K562 (cell line): Measurements from ENCODE around the gene SLC16A9. TPM values are rescaled to one million over a fixed set of nuclear protein-coding genes. Genes with fewer than 3 reads are reported as not detected.

Experiments
- ATAC-seq: fragments of 200-7000 bp; cut with Tn5 transposase; 3 replicates; pipeline ENCODE4 v1.9.1; 2020; ENCODE audit warnings: moderate library complexity
- BruUV-seq: library from RNA; stranded (reverse); fragments of 400-500 nt; replicated peaks from 2 replicates; lab custom pipeline; 2021; lab: Mats Ljungman, UMichigan
- CTCF ChIA-PET: fragments of 300-600 bp; formaldehyde crosslinking; extraction: SDS; loops from one replicate; lab custom pipeline; 2021; ENCODE audit warnings: low intra/inter-chr PET ratio; lab: Yijun Ruan, JAX
- POLR2A ChIA-PET: fragments of 300-600, 350-650 bp; sonication (Branson Sonifier 250); formaldehyde crosslinking; extraction: SDS; loops from one replicate; lab custom pipeline; 2021; ENCODE audit warnings: antibody characterized with exemption, inconsistent platforms; lab: Yijun Ruan, JAX
- DNase-seq, 4 experiments: peaks; one replicate each; pipeline versions ENCODE4 v3.0.0 to v3.0.0-alpha.2; 2011 to 2018; ENCODE audit warnings: low spot score in 3 of 4, mixed read lengths in 3 of 4; ENCODE audit errors: extremely low read depth in 1 of 4
- FAIRE-seq: peaks from 2 replicates; lab custom pipeline; 2011; peaks lifted over from hg19 to GRCh38; lab: Jason Lieb, UNC
- H2AFZ ChIP-seq: 2 replicates; pipeline ENCODE4 v1.6.0; 2011; ENCODE audit warnings: low read depth, low read length, control low read depth, inconsistent platforms
- H3K27ac ChIP-seq: fragments of 200-600 bp; 3 replicates; pipeline ENCODE4 v1.8.0; 2011; ENCODE audit warnings: low read depth, mild to moderate bottlenecking, control low read depth, inconsistent platforms, low read length, moderate library complexity, mixed read lengths; ENCODE audit errors: extremely low read depth
- H3K27me3 ChIP-seq, 2 experiments: fragments of 300-600 bp in 1 of 2; 2 replicates in 1 of 2; 3 replicates in 1 of 2; pipeline versions ENCODE4 v1.6.0 to v1.8.0; 2011; ENCODE audit warnings: inconsistent platforms in 2 of 2, low read length in 2 of 2, mild to moderate bottlenecking in 1 of 2, mixed read lengths in 1 of 2, moderate library complexity in 1 of 2; ENCODE audit not compliant: control insufficient read depth in 2 of 2, insufficient read depth in 2 of 2
- H3K36me3 ChIP-seq: fragments of 300-600 bp; 3 replicates; pipeline ENCODE4 v1.8.0; 2011; ENCODE audit warnings: mild to moderate bottlenecking, low read length, inconsistent platforms; ENCODE audit not compliant: control insufficient read depth, insufficient read depth
- H3K4me1 ChIP-seq, 2 experiments: fragments of 200-600 bp in 1 of 2; replicated peaks in 1 of 2; 2 replicates in 1 of 2; 3 replicates in 1 of 2; pipeline versions ENCODE4 v1.5.1 to v1.8.0; 2011; ENCODE audit warnings: inconsistent platforms in 2 of 2, low read length in 2 of 2, mild to moderate bottlenecking in 1 of 2, mixed read lengths in 1 of 2, moderate library complexity in 1 of 2; ENCODE audit not compliant: control insufficient read depth in 2 of 2, insufficient read depth in 2 of 2
- H3K4me2 ChIP-seq: 2 replicates; pipeline ENCODE4 v1.6.1; 2011; ENCODE audit warnings: low read length, control low read depth, inconsistent platforms, mixed read lengths; ENCODE audit not compliant: insufficient read depth
- H3K4me3 ChIP-seq: fragments of 200-600 bp; sonication (generic), shearing (Covaris generic); 2 replicates; pipeline ENCODE4 v1.5.1; 2016; ENCODE audit warnings: control low read depth, inconsistent platforms
- H3K79me2 ChIP-seq: fragments of 200-600 bp; 3 replicates; pipeline ENCODE4 v1.8.0; 2011; ENCODE audit warnings: low read length, inconsistent platforms; ENCODE audit not compliant: control insufficient read depth, insufficient read depth
- H3K9ac ChIP-seq, 2 experiments: 2 replicates each; pipeline versions ENCODE4 v1.6.0 to v1.6.1; 2011; ENCODE audit warnings: low read depth in 2 of 2, low read length in 2 of 2, control low read depth in 1 of 2, inconsistent platforms in 1 of 2, mild to moderate bottlenecking in 1 of 2, mixed read lengths in 1 of 2; ENCODE audit not compliant: insufficient read depth in 1 of 2
- H3K9me1 ChIP-seq: one replicate; pipeline ENCODE4 v1.6.0; 2011; ENCODE audit warnings: inconsistent platforms, mild to moderate bottlenecking, low read length, moderate library complexity; ENCODE audit not compliant: control insufficient read depth, insufficient read depth
- H3K9me3 ChIP-seq: replicated peaks from 2 replicates; pipeline ENCODE4 v1.5.1; 2011; ENCODE audit warnings: low read depth, low read length, inconsistent platforms; ENCODE audit not compliant: control insufficient read depth, insufficient read depth
- H4K20me1 ChIP-seq: replicated peaks from 2 replicates; pipeline ENCODE4 v1.6.1; 2011; ENCODE audit warnings: low read length, inconsistent platforms, mixed read lengths; ENCODE audit not compliant: control insufficient read depth, insufficient read depth
- GTF2A2 ChIP-seq: IDR thresholded peaks from 2 replicates; pipeline ENCODE4 v1.6.1; 2016; ENCODE audit warnings: mild to moderate bottlenecking, missing genetic modification characterization, missing compliant biosample characterization
- RFX1 ChIP-seq: fragments of 450-650 bp; IDR thresholded peaks from 2 replicates; pipeline ENCODE4 v1.6.1; 2016; ENCODE audit warnings: mild to moderate bottlenecking, moderate library complexity
- SIN3A ChIP-seq, 2 experiments: fragments of 150-350 bp in 1 of 2; IDR thresholded peaks; 2 replicates each; pipeline ENCODE4 v1.6.1; 2011 to 2016; ENCODE audit warnings: borderline replicate concordance in 2 of 2, low read depth in 2 of 2, low read length in 2 of 2, mild to moderate bottlenecking in 2 of 2, moderate library complexity in 2 of 2; ENCODE audit not compliant: control insufficient read depth in 1 of 2
- YY1 ChIP-seq, 3 experiments: IDR thresholded peaks; 2 replicates each; pipeline ENCODE4 v1.6.1; 2011; ENCODE audit warnings: low read length in 2 of 3, mild to moderate bottlenecking in 2 of 3, moderate library complexity in 2 of 3, borderline replicate concordance in 1 of 3, control low read depth in 1 of 3, low read depth in 1 of 3; ENCODE audit not compliant: insufficient read depth in 3 of 3, insufficient replicate concordance in 2 of 3, control insufficient read depth in 1 of 3, insufficient read length in 1 of 3; ENCODE audit errors: extremely low read depth in 1 of 3
- WGBS: fragments of 100-300 bp; shearing (Covaris generic); methylation state at CpG from one replicate; pipeline ENCODE4 v1.1.6; 2016; ENCODE audit warnings: low coverage, mixed read lengths; ENCODE audit not compliant: insufficient coverage; ENCODE audit errors: missing lambda C conversion rate; 5-methylcytosine and 5-hydroxymethylcytosine counted together
- in situ Hi-C: fragments of 300-500 bp; cut with MboI; formaldehyde crosslinking; loops from 4 replicates; pipeline ENCODE4 v1.15.0; 2018; ENCODE audit warnings: inconsistent platforms, mixed read lengths
- intact Hi-C: fragments of 100-400 bp; cut with micrococcal nuclease; formaldehyde crosslinking; loops from 2 replicates; pipeline ENCODE4 v1.14.2; 2022
- polyA plus RNA-seq, 8 experiments: library from polyadenylated mRNA; depleted of rRNA in 4 of 8; stranded (reverse) in 5 of 8; unstranded in 3 of 8; fragments of >200 nt; fragmentation: Nextera tagmentation in 2 of 8; fragmentation: Illumina TruSeq in 1 of 8; extraction: Ambion mirVana in 2 of 8; extraction: Trizol in 1 of 8; gene quantifications; 2 replicates each; pipeline versions ENCODE4 v1.2.1 to v1.2.3, GENCODE V29; 2011 to 2014; ENCODE audit warnings: inconsistent platforms in 1 of 8, missing spikeins in 1 of 8
- total RNA-seq, 7 experiments: library from RNA; depleted of rRNA in 6 of 7; stranded (reverse); fragments of >200 nt in 6 of 7; fragmentation: Illumina TruSeq in 2 of 7; extraction: Trizol in 2 of 7; gene quantifications; 2 replicates each; pipeline versions ENCODE4 v1.2.1 to v1.2.3, GENCODE V29; 2011 to 2021; ENCODE audit warnings: low replicate concordance in 1 of 7
- TF ChIP-seq, protein P1 (sequence below): sonication (generic); formaldehyde crosslinking; IDR thresholded peaks from 2 replicates; pipeline ENCODE4 v1.8.0; 2023; ENCODE audit warnings: mild to moderate bottlenecking, missing genetic modification reagents

The SLC16A9 gene
- total and polyA plus RNA-seq, 9 of the 15 experiments (the other 6 are each of a cell fraction or from before 2014, with no cell fraction given): 0.90 to 6.4 (median 2.1) TPM

DNA sequence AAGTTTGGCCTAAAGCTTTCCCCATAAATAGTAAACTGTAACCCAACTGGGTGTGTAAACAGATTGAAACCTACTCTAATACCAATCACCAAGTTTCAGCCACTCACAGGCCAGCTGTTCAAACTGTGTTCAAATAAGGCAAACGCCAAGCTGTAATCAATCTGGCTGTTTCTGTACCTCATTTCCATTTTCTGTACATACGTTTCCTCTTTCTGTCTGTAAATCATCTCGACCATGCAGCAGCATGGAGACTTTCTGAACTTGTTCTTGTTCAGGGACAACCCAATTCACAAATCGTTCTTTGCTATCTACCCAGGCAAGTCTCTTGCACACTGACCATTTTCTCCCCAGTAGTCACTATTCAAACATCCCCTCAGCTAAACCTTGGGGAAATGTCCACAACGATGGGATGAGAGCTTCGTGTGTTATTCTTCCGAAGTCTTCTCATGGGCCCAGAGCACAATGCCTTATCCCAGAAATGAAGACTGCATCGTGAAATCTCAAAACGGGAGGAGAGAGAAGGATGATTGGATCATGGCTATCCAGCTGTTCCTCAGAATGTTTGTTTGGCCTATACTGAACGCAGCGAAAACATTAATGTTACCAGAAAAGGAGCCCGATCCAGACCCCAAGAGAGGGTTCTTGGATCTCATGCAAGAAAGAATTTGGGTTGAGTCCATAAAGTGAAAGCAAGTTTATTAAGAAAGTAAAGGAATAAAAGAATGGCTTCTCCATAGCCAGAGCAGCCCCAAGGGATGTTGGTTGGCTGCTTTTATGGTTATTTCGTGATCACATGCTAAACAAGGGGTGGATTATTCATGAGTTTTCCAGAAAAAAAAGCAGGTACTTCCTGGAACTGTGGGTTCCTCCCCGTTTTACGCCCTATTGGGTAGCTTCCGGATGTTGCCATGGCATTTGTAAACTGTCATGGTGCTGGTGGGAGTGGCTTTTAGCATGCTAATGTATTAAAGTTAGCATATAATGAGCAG is 86.2 kb downstream of the SLC16A9 start:
- POLR2A ChIA-PET: interaction anchor here (0.7 to 1.1 kb wide), 4 partner anchors 16 to 672 kb away, joined by 3 read pairs; no protein-coding TSS in a partner anchor
- no peaks in the 10 kb centered on the region for H3K9me1 ChIP-seq
- no peak overlapping the region; the same call in 1 of the 2 replicates for H3K4me2 ChIP-seq
- FAIRE-seq: no peak
- BruUV-seq: no TSS peak
- WGBS: 4% methylated on average over 16 of the region's 16 CpGs
- no peaks in the 10 kb centered on the region for H4K20me1 ChIP-seq
- H3K4me3 ChIP-seq: no peak overlapping the region
- H3K36me3 ChIP-seq: no peaks in the 10 kb centered on the region
- no peaks in the 10 kb centered on the region for H3K9me3 ChIP-seq
- H3K79me2 ChIP-seq: no peaks in the 10 kb centered on the region
- H2AFZ ChIP-seq: no peak overlapping the region
- in situ Hi-C loops: loop anchor here (10.0 kb wide), 1 partner anchor 581 kb away; no protein-coding TSS in a partner anchor
- TF ChIP-seq RFX1 (peak; percentile 62), GTF2A2 (no peak), SIN3A (IDR thresholded peaks at IDR 0.05; ENCODE audit: borderline replicate concordance in 2 of 2, control insufficient read depth in 1 of 2, low read depth in 2 of 2, low read length in 2 of 2) (no peak), YY1 (IDR thresholded peaks at IDR 0.05; ENCODE audit: borderline replicate concordance in 1 of 3, control insufficient read depth in 1 of 3, extremely low read depth in 1 of 3, insufficient read depth in 3 of 3, insufficient read length in 1 of 3, insufficient replicate concordance in 2 of 3, low read depth in 1 of 3, low read length in 2 of 3) (no peak)
- TF ChIP-seq, protein P1, sequence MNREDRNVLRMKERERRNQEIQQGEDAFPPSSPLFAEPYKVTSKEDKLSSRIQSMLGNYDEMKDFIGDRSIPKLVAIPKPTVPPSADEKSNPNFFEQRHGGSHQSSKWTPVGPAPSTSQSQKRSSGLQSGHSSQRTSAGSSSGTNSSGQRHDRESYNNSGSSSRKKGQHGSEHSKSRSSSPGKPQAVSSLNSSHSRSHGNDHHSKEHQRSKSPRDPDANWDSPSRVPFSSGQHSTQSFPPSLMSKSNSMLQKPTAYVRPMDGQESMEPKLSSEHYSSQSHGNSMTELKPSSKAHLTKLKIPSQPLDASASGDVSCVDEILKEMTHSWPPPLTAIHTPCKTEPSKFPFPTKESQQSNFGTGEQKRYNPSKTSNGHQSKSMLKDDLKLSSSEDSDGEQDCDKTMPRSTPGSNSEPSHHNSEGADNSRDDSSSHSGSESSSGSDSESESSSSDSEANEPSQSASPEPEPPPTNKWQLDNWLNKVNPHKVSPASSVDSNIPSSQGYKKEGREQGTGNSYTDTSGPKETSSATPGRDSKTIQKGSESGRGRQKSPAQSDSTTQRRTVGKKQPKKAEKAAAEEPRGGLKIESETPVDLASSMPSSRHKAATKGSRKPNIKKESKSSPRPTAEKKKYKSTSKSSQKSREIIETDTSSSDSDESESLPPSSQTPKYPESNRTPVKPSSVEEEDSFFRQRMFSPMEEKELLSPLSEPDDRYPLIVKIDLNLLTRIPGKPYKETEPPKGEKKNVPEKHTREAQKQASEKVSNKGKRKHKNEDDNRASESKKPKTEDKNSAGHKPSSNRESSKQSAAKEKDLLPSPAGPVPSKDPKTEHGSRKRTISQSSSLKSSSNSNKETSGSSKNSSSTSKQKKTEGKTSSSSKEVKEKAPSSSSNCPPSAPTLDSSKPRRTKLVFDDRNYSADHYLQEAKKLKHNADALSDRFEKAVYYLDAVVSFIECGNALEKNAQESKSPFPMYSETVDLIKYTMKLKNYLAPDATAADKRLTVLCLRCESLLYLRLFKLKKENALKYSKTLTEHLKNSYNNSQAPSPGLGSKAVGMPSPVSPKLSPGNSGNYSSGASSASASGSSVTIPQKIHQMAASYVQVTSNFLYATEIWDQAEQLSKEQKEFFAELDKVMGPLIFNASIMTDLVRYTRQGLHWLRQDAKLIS: no peak
- TF ChIP-seq, all 486 proteins: peak for 1
- H3K4me1 ChIP-seq: no peaks in the 10 kb centered on the region
- no peak overlapping the region for H3K27ac ChIP-seq
- ATAC-seq (no peak), DNase-seq (no peak)
- intact Hi-C loops: loop anchor here (2.0 to 10.0 kb wide), 4 partner anchors 481 to 1446 kb away; no protein-coding TSS in a partner anchor
- no peaks in the 10 kb centered on the region for H3K27me3 ChIP-seq
- CTCF ChIA-PET: interaction anchor here (2.2 kb wide), 2 partner anchors 671 to 842 kb away, joined by 5 to 11 read pairs; no protein-coding TSS in a partner anchor
- no peak overlapping the region for H3K9ac ChIP-seq
